Activated naive CD4-positive, alpha-beta T cell treated with anti-CD3 and anti-CD28 coated beads for 36 hours (primary cell): Measurements from ENCODE around the gene THPO. TPM values are rescaled to one million over a fixed set of nuclear protein-coding genes. Genes with fewer than 3 reads are reported as not detected.

ENCODE experiments used
- CTCF ChIA-PET: fragments of 350-600 bp; sonication (Branson Sonifier 250); formaldehyde crosslinking; loops from one replicate; lab custom pipeline; 2021; ENCODE audit warnings: antibody characterized with exemption; lab: Charles Lee
- DNase-seq: peaks from one replicate; pipeline ENCODE4 v3.0.0-alpha.2; 2020
- H3K27ac Mint-ChIP-seq: one replicate; pipeline ENCODE4 v1.8.0; 2021; ENCODE audit warnings: mild to moderate bottlenecking, mixed read lengths
- H3K27me3 Mint-ChIP-seq: one replicate; pipeline ENCODE4 v1.8.0; 2021; ENCODE audit warnings: low read depth, mixed read lengths
- H3K36me3 Mint-ChIP-seq: one replicate; pipeline ENCODE4 v1.8.0; 2021; ENCODE audit warnings: low read depth, mixed read lengths
- H3K4me1 Mint-ChIP-seq: one replicate; pipeline ENCODE4 v1.8.0; 2021; ENCODE audit warnings: low read depth, mixed read lengths
- H3K4me3 Mint-ChIP-seq: one replicate; pipeline ENCODE4 v1.8.0; 2021; ENCODE audit warnings: mild to moderate bottlenecking, moderate library complexity, mixed read lengths
- H3K9me3 Mint-ChIP-seq: one replicate; pipeline ENCODE4 v1.8.0; 2021; ENCODE audit warnings: mixed read lengths
- intact Hi-C: fragments of 100-400 bp; cut with micrococcal nuclease; formaldehyde crosslinking; loops from one replicate; pipeline ENCODE4 v1.15.1; 2023
- total RNA-seq, 2 experiments: library from RNA; stranded (reverse); gene quantifications; one replicate each; pipeline ENCODE4 v1.2.3, GENCODE V29; 2021

THPO gene
- total RNA-seq, 2 experiments from 2014 or later = not detected

DNA sequence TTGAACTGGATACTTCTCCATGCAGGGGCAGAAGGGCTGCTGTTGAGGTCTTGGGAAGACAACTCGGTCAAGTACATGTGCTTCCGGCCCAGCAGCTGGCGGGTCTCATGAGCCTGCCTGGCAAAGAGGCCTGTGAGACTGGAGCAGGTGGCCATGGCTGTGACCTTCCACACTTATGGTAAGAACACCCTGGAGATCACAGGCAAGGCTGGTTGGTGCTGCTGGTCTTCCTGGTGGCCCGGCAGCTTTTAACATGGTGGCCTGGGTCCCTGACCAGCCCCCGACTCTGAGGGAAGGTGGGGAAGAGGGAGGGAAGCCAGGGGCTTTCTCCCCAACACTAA, 17.3 kb upstream of the THPO start:
- intact Hi-C loops = no loop called here
- no peak for DNase-seq
- Mint-ChIP-seq H3K9me3 (no peaks in the 10 kb centered on the region), H3K27ac (no peak overlapping the region), H3K27me3 (peaks cover 7% of the 10 kb centered on the region), H3K36me3 (no peaks in the 10 kb centered on the region), H3K4me3 (no peak overlapping the region), H3K4me1 (no peaks in the 10 kb centered on the region)
- CTCF ChIA-PET = no interaction called here

DNA sequence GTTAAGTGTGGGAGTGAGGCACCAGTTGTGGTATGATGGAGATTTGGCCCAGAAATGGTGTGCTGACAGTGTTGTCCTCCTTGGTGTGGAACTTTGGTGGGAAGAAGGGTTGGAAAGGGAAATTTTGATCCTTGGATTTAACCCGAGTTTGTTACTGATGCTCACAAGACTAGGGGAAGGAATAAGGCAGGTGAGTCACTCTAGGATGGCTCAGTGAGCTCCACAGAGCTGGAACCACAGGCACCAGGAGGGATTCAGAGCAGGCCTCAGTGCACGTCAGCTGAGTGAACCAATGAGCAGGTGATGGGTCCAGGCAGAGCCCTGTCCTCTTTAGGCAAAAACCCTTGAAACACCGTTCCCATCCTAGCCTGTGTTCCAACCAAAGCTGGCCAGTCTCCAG, 13.3 kb upstream of the THPO start:
- H3K4me3 Mint-ChIP-seq = no peak overlapping the region
- H3K27ac Mint-ChIP-seq = no peak overlapping the region
- no peaks in the 10 kb centered on the region for H3K4me1 Mint-ChIP-seq
- intact Hi-C loops = no loop called here
- H3K9me3 Mint-ChIP-seq = no peaks in the 10 kb centered on the region
- H3K36me3 Mint-ChIP-seq = no peaks in the 10 kb centered on the region
- no peak for DNase-seq
- H3K27me3 Mint-ChIP-seq = peaks cover 5% of the 10 kb centered on the region
- CTCF ChIA-PET = interaction anchor here (0.7 to 1.2 kb wide), 3 partner anchors 18 to 122 kb away, joined by 3 to 4 read pairs (median 3); no protein-coding TSS in a partner anchor

DNA sequence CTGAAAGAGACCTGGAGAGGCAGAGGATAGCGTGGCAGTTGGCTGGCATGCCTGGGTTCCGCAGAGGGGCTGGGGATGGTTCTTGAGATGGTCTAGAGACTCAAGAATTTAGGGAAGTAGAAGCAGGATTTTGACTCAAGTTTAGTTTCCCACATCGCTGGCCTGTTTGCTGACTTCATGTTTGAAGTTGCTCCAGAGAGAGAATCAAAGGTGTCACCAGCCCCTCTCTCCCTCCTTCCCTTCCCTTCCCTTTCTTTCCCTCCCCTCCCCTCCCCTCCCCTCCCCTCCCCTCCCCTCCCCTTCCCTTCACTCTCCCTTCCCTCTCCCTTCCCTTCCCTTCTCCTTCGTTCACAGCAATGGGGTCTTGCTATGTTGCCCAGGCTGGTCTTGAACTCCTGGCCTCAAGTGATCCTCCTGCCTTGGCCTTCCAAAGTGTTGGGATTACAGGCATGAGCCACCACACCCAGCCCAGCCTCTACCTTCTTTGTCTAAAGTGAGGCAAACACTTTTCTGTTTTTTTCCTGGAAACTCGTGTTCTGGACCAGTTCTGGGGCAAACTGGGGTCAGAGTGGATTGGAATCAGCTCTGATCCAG, 12.0 kb upstream of the THPO start:
- CTCF ChIA-PET = interaction anchor here (0.9 to 1.0 kb wide), 2 partner anchors 14 to 18 kb away, joined by 3 to 4 read pairs; no protein-coding TSS in a partner anchor
- Mint-ChIP-seq H3K4me3 (no peak overlapping the region), H3K4me1 (no peaks in the 10 kb centered on the region), H3K27me3 (peaks cover 6% of the 10 kb centered on the region), H3K27ac (no peak overlapping the region), H3K9me3 (no peaks in the 10 kb centered on the region), H3K36me3 (no peaks in the 10 kb centered on the region)
- no peak for DNase-seq
- intact Hi-C loops = no loop called here

DNA sequence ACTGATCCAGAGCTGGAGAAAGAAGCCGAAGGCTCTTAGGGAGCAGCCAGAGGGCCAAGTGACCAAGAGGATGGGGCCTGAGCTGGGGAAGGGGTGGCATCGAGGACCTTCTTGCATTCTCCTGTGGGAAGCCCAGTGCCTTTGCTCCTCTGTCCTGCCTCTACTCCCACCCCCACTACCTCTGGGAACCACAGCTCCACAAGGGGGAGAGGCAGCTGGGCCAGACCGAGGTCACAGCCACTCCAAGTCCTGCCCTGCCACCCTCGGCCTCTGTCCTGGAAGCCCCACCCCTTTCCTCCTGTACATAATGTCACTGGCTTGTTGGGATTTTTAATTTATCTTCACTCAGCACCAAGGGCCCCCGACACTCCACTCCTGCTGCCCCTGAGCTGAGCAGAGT, 11.4 kb upstream of the THPO start:
- Mint-ChIP-seq H3K27me3 (peaks cover 8% of the 10 kb centered on the region), H3K9me3 (no peaks in the 10 kb centered on the region), H3K36me3 (no peaks in the 10 kb centered on the region), H3K4me3 (no peak overlapping the region), H3K27ac (no peak overlapping the region), H3K4me1 (no peaks in the 10 kb centered on the region)
- intact Hi-C loops = no loop called here
- CTCF ChIA-PET = interaction anchor here (1.0 kb wide), 1 partner anchor 18 kb away, joined by 6 read pairs; no protein-coding TSS in a partner anchor
- no peak for DNase-seq

DNA sequence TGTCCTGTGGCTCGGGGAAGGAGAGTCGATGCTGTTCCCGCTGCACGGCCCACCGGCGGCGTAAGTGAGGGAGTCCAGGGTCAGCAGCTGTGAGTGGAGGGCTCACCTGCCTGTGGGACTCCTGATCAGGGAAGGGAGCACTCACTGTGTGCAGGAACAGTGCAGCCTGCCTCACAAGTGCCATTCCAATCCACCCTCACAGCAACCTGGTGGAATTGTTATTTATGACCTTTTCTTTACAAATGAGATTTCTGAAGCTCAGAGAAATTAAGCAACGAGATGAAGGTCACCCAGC, 10.9 kb upstream of the THPO start:
- Mint-ChIP-seq H3K9me3 (no peaks in the 10 kb centered on the region), H3K27me3 (peaks cover 12% of the 10 kb centered on the region), H3K4me3 (no peak overlapping the region), H3K4me1 (no peaks in the 10 kb centered on the region), H3K36me3 (no peaks in the 10 kb centered on the region), H3K27ac (no peak overlapping the region)
- no peak for DNase-seq
- CTCF ChIA-PET = interaction anchor here (1.0 kb wide), 1 partner anchor 17 kb away, joined by 6 read pairs; no protein-coding TSS in a partner anchor
- intact Hi-C loops = no loop called here

DNA sequence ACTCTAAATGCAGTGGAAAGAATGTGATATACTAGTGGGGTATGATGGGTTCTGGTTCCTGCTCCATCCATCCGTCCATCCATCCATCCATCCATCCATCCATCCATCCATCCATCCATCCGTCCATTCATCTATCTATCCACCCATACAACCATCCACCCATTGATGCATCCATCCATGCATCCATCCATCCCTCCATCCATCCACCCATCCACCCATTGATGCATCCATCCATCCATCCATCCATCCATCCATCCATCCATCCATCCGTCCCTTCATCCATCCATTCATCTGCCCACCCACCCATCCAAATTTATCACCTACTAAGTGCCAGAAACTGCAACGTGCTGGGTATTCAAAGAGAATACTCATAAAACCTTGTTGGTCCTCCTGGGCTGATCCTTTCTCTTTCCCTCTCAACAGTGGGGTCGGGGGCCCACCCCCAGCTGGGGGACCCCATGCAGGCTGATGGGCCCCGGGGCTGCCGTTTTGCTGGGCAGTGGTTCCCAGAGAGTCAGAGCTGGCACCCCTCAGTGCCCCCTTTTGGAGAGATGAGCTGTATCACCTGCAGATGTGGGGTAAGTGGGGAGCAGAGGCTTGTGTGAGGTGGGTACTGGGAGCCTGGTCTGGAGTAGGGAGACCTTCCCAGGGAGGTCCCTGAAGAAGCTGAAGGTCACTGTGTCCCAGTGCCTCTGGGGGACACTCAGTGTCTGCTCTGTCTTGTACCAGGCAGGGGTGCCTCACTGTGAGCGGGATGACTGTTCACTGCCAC, 10.3 kb upstream of the THPO start:
- intact Hi-C loops = no loop called here
- CTCF ChIA-PET = interaction anchor here (1.0 kb wide), 1 partner anchor 17 kb away, joined by 6 read pairs; no protein-coding TSS in a partner anchor
- H3K4me3 Mint-ChIP-seq = no peak overlapping the region
- H3K27me3 Mint-ChIP-seq = peaks cover 13% of the 10 kb centered on the region
- DNase-seq = no peak
- H3K4me1 Mint-ChIP-seq = no peaks in the 10 kb centered on the region
- no peaks in the 10 kb centered on the region for H3K9me3 Mint-ChIP-seq
- no peak overlapping the region for H3K27ac Mint-ChIP-seq
- no peaks in the 10 kb centered on the region for H3K36me3 Mint-ChIP-seq

DNA sequence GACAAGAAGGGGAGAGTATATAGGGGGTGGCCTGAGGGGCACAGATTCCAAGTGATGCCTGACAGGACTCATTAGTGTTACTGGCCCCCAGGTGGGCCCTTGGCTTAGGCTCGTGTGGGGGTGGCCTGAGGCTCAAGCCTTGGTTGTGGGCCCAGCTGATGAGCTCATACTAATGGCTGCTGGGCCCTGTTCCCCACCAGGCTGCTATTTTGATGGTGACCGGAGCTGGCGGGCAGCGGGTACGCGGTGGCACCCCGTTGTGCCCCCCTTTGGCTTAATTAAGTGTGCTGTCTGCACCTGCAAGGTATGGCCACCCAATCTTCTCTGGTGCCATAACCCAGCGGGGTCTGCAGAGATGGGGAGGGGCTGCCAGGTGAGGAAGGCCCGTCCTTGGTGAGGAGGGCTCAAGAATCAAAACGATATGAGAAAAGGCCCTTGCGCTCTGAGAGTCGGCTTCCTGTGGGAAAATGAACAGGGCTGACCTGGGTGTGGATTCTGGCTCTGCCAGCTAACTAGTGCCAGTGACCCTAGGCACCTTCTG, 9.2 kb upstream of the THPO start:
- H3K9me3 Mint-ChIP-seq = no peaks in the 10 kb centered on the region
- no peak overlapping the region for H3K4me3 Mint-ChIP-seq
- CTCF ChIA-PET = no interaction called here

DNA sequence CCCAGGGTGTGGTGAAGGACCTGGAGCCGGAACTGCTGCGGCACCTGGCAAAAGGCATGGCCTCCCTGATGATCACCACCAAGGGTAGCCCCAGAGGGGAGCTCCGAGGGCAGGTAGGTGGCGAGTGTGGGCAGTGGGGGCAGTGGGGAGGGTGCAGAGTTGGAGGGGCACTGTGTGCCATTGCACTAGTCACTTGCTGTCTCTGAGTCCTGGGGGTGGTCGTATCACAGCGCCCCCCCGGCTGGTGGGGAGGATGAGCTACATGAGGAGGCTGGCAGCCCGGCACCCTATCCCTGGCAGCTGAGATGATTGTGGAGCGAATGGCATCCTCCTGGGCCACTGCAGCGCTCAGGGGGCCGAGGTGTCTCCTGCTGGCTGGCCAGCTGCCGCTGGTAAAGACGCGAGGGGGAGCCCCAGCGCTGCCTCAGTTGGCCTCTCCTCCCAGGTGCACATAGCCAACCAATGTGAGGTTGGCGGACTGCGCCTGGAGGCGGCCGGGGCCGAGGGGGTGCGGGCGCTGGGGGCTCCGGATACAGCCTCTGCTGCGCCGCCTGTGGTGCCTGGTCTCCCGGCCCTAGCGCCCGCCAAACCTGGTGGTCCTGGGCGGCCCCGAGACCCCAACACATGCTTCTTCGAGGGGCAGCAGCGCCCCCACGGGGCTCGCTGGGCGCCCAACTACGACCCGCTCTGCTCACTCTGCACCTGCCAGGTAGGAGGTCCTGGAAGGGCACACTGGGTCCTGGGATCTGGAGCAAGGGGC, 8.2 kb upstream of the THPO start:
- Mint-ChIP-seq H3K27me3 (peaks cover 23% of the 10 kb centered on the region), H3K4me1 (no peaks in the 10 kb centered on the region), H3K9me3 (no peaks in the 10 kb centered on the region), H3K27ac (no peak overlapping the region), H3K36me3 (no peaks in the 10 kb centered on the region), H3K4me3 (no peak overlapping the region)
- CTCF ChIA-PET = no interaction called here
- intact Hi-C loops = no loop called here
- DNase-seq = no peak

More for the DNA sequence above, 9.2 kb upstream of the THPO start:
- peaks cover 14% of the 10 kb centered on the region for H3K27me3 Mint-ChIP-seq
- no peaks in the 10 kb centered on the region for H3K36me3 Mint-ChIP-seq
- H3K4me1 Mint-ChIP-seq = no peaks in the 10 kb centered on the region
- intact Hi-C loops = no loop called here
- no peak overlapping the region for H3K27ac Mint-ChIP-seq
- no peak for DNase-seq

DNA sequence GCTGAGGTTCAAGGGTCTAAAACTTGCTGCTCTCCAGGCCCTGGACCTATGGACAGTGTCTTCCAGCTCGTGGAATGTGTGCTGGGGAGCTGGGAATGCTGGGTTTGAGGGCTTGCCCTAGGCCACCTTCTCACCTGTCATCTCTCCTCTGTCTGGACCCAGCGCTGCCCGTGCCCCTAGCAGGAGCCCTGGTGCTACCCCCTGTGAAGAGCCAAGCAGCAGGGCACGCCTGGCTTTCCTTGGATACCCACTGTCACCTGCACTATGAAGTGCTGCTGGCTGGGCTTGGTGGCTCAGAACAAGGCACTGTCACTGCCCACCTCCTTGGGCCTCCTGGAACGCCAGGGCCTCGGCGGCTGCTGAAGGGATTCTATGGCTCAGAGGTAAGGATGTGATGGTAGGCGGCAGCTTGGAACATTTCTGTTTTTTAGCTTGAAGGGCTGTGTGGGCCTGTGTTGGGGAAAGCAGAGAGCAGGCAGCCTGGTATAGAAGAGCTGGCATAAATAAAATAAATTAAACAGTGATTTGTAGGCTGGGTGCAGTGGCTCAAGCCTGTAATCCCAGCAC, 6.9 kb upstream of the THPO start:
- intact Hi-C loops = no loop called here
- Mint-ChIP-seq H3K27me3 (peaks cover 26% of the 10 kb centered on the region), H3K27ac (no peak overlapping the region), H3K4me1 (peaks cover 3% of the 10 kb centered on the region), H3K9me3 (no peaks in the 10 kb centered on the region), H3K4me3 (no peak overlapping the region), H3K36me3 (no peaks in the 10 kb centered on the region)
- DNase-seq = no peak
- CTCF ChIA-PET = interaction anchor here (0.6 to 1.3 kb wide), 4 partner anchors 13 to 158 kb away, joined by 3 to 5 read pairs (median 3); no protein-coding TSS in a partner anchor

DNA sequence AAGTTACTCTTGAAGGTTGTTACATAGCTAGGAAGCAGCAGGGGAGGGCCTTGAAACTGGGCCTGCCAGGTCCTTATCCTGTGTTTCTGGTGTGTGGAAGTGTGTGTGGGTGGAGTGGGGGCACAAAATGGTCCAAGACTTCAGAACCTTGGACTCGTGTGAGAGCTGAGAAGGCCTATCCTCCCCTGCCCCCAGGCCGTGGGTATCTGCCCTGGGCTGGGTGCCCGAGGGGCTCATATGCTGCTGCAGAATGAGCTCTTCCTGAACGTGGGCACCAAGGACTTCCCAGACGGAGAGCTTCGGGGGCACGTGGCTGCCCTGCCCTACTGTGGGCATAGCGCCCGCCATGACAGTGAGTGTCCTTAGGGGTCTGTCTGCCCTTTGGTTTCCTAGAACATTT, 6.3 kb upstream of the THPO start:
- no peaks in the 10 kb centered on the region for H3K36me3 Mint-ChIP-seq
- CTCF ChIA-PET = interaction anchor here (0.6 to 1.3 kb wide), 5 partner anchors 9 to 157 kb away, joined by 3 to 6 read pairs (median 5); no protein-coding TSS in a partner anchor
- no peak overlapping the region for H3K4me3 Mint-ChIP-seq
- peaks cover 3% of the 10 kb centered on the region for H3K4me1 Mint-ChIP-seq
- no peaks in the 10 kb centered on the region for H3K9me3 Mint-ChIP-seq
- peaks cover 26% of the 10 kb centered on the region for H3K27me3 Mint-ChIP-seq
- no peak overlapping the region for H3K27ac Mint-ChIP-seq
- no peak for DNase-seq
- intact Hi-C loops = no loop called here

DNA sequence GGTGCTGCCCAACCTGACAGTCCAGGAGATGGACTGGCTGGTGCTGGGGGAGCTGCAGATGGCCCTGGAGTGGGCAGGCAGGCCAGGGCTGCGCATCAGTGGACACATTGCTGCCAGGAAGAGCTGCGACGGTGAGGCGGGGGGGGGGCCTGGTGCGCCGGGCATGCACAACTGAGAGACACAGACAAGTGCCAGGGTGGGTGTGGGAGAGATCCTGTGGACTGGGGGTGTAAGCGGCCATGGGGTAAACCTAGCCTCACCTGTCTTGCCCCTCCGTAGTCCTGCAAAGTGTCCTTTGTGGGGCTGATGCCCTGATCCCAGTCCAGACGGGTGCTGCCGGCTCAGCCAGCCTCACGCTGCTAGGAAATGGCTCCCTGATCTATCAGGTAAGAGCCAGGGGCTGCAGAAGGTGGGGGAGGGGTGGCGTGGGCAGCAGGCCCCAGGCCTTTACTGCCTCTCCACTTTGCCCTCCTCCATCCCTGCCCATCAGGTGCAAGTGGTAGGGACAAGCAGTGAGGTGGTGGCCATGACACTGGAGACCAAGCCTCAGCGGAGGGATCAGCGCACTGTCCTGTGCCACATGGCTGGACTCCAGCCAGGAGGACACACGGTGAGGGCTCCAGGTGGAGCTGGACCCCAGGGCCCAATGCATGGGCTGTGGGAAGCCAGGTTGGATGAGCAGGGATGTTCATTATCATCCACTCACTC, 5.2 kb upstream of the THPO start:
- H3K36me3 Mint-ChIP-seq = no peaks in the 10 kb centered on the region
- H3K9me3 Mint-ChIP-seq = no peaks in the 10 kb centered on the region
- H3K27me3 Mint-ChIP-seq = peaks cover 36% of the 10 kb centered on the region
- H3K4me3 Mint-ChIP-seq = no peak overlapping the region
- no peak for DNase-seq
- intact Hi-C loops = no loop called here
- H3K27ac Mint-ChIP-seq = no peak overlapping the region
- peaks cover 6% of the 10 kb centered on the region for H3K4me1 Mint-ChIP-seq
- CTCF ChIA-PET = interaction anchor here (0.7 to 1.2 kb wide), 3 partner anchors 10 to 156 kb away, joined by 3 to 6 read pairs (median 5); no protein-coding TSS in a partner anchor
